ENCODE measurements around the gene LPP.

Gene LPP

DNA sequence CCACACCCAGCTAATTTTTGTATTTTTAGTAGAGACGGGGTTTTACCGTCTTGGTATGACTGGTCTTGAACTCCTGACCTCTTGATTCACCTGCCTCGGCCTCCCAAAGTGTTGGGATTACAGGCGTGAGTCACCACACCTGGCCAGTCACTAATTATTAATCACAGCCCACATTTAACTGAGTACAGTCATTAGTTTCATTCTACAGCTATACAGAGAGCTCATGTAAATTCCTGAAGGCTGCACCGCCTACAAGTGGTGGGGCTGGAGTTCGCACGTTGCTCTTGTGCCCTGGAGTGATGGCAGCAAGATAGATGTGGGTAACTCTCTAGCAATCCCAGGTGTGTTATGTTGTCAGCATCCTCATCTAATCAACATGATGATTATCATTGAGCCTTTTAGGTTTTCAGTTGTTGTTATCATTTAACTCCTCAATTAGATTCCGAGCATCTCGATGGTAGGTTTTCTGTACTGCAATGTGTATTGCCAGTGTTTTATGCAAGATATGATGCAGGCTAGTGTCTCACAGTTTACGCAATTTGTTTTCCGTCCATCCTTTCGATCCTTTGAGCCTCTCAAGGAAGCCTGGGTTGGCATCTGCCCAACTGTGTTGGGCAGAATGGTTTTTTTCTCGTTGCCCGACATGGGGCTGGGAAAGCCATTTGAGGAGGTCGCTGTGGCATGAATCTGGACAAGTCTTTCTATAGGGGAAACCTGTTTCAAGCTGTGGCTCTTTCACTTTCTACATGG lies 216.3 kb downstream of the LPP start:
- no peak for DNase-seq

DNA sequence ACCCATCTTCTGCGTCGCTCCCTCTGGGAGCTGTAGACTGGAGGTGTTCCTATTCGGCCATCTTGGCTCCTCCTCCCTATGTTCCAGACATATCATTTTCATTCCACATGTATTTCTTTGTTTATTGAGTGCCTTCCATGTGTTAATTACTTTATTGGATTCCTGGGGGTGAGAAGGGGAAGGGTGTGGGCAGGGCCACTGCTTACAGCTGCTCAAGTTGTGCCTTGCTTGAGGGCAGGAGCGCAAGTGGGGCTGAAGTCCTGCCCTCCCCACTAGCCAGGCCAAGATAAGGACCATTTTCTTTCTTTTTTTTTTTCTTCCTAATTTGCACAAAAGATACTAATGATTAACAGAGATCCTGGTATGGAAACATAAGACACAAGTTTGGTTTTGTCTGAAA lies 224.8 kb downstream of the LPP start:
- DNase-seq, result no peak

DNA sequence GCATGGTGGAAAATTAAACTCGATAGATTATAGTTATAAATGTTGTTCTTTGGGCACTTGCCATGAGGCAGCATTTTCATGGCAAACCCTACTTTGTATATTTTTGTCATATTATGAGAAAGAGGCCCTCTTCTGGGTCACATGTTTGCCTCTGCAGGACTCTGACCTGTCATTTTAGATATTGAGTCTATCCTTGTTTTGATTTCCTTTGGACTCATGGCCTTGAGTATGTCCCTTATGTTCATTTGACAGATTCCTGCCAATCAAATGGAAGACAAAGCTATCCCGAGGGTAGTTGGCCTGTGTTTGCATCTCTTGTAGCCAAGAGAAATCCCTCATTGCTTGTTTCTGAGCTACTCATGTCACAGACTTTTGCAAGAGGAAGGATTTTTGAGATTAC lies 226.3 kb downstream of the LPP start:
- DNase-seq, result no peak

DNA sequence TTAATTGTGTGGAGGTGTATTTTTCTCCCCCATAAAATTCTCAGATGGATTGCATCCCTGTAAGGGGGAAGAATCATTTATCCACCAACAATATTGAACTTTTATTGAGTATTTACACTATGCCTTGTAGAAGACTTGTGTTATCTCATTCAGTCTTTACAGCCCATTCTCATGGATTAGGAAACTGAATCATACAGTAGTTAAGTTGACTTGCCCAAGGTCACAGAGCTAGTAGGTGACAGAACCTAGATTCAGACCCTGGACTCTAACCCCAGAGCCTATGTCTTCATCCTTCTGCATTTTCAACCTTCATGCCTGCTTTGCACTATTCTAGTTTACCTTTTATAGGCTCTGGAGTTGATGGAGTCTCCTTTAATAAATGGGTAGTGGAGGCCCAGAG lies 226.8 kb downstream of the LPP start:
- DNase-seq, result no peak

DNA sequence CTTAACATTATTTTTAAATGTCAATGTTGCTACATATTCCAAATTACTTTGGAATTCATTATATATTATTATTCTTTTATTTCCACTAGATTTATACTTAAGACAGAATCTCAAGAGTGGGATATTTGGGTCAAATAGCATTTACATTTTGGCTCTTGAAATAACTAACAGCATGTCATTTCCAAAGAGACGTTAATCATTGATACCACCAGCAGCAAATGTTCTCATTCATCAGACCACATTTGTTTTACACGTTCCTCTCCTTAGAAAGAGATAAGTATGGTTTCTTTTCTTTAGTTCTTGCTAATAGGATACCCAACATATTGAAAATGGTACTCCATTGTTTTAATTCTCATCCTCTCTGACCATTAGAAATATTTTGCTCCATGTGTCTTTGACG lies 229.8 kb downstream of the LPP start:
- DNase-seq, result no peak

DNA sequence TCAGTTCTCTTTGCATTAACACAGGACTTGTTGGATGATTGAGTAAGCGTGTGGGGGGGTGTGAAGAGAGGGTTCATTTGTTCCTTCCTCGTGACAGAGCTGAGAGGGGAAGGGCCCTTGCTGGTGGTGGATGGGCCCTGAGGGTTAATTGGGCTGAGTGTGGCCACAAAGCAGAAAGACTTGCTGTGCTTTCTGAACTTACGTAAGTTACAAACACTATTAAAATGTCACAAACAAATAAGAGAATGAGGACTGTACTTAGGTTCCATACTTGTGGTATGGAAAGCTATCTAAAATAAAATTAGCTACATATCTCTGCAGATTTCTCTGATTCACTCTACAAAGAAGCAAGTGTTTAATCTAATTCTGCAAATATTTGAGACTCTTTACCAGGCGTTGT lies 231.3 kb downstream of the LPP start:
- no peak for DNase-seq

DNA sequence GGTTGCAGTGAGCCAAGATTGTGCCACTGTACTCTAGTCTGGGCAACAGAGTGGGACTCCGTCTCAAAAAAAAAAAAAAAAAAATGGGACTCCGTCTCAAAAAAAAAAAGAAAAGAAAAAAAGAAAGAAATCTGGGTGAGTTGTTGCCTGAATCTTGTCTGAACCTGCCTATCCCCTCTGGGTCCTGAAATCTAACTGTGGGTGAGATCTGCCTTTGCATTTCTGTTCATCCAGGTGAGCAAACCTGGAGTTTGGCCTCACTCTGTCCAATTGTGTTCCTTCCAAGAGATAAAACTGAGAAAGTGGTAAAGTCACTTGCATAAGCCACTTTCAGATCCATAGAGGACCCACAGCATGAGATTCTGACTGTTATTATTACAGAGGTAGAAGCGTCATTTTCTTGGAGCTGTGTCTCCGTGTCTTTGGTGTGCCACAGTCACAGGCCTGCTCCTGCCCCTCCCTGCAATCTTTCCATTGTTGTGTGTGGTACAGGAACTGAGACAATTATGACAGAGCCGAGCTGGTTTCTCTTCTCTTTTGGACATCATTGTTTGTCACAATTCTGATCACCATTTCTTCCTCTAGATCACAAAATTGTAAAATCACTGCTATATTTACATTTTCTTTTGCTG lies 235.9 kb downstream of the LPP start:
- no peak for DNase-seq

DNA sequence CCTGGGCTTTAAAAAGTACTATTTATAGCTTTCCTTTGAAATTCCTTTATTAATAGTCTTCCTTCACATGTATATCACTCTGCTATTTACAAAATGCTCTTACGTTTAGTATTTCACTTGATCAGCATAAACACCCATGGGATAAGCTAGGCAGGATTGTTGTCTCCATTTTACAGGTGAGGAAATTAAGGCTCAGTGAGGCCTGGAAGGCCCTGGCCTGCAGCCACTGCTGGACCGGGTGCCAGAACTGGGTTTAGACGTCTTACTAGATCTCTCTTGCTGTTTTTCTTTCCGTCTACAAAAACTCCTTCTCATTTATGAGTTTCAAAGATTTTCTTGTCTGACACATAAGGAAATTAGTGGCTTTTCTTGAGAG lies 236.4 kb downstream of the LPP start:
- no peak for DNase-seq

DNA sequence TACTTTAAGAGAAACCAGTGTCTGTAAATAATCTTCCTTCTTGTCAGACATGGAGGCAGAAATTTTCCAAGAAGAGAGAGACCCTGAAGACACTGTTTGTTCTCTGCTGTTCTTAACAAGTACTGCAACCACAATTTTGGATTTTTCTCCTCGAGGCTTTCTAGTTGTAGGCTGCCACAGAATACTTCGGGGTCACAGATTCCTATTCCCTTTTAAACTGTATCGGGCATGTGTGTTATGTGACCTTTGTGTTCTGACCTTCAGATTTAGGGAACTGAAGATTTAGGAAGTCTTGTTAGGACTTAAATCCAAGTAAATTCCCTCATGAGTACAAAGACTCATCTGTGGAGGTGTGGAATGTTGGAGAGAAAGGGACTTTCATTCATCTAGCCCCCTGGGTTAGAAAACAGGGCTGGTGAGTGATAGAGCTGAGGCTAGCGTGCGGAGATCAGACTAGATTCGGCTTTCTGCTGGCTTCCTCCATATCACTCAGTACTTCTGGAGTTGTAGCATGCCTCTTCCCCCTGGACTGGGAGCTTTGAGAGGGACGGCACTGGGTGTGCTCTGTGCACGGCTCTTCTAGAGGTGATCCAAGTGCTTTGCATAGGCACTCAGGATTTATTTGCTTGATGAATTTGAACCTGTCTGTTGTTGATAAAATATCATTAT lies 237.0 kb downstream of the LPP start:
- DNase-seq, result no peak

DNA sequence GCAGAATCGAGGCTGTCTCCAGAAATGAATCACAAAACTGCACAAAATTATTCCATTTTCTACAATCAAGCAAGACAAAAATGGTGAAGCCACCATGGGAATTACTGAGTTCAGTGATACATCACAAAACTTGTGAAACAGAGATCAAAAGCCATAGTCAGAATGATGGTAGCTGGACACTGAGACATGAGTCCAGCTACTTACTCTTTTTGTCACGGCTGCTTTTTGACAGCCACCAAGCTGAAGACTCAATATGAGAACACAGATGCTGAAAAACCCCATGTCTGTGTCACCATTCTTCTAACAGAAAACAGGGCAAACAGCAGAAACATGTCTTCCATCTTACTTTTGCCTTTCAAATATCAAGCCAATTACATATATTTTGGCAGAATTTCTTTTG lies 237.6 kb downstream of the LPP start:
- no peak for DNase-seq

DNA sequence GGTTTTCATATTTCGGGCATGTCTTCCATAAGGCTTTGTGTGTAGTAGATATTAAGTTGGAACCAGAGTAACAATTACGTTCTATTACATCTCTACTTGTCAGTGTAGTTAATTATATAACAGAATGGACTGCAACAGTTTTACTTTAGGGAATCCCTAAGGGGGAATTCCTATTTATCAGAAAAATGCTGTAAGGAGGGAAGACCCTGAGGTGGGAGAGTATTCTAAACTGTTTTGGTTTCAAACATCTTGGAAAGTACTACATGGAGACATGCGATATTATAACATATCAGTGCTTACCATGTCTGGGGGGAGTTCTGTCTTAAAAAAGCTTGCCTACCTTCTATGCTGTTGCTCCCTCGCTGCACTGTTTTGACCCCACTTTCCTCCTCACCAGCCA lies 238.1 kb downstream of the LPP start:
- no peak for DNase-seq

DNA sequence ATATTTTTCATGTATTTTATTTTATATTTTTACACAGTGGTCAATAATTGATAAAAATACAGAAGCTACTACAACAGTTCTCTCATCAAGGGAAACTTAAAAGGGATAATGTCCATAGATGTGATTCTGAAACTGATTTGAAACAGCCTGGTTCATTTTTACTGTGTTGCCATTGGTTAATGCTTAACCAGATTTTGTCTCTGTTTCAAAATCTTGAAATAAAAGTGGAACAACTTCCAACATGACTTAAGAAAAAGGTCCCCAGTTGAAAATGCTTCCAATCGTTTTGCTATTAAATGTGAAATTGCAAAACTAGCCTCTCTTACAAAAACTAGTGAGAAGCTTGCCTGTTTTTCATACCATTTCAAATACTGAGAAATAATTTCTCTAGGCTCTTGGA lies 240.7 kb downstream of the LPP start:
- DNase-seq, result no peak

DNA sequence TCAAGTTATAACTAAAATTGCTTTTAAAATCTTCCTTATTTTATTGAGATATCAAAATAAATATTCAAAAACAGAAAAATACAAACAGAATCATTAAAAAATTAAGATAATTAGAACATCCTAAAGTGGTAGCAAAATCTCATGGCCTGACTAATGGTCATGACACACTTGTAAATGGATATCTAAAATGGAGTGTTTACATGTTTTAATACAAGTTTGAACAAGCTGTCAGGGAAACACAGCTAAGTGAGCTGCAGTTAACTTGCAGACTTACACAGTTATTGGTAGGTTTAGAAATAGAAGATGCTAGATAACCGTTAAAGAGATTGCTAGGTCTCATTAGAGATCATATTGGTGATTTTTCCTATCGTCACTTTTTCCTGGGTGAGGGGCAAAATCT lies 242.3 kb downstream of the LPP start:
- DNase-seq, result no peak

DNA sequence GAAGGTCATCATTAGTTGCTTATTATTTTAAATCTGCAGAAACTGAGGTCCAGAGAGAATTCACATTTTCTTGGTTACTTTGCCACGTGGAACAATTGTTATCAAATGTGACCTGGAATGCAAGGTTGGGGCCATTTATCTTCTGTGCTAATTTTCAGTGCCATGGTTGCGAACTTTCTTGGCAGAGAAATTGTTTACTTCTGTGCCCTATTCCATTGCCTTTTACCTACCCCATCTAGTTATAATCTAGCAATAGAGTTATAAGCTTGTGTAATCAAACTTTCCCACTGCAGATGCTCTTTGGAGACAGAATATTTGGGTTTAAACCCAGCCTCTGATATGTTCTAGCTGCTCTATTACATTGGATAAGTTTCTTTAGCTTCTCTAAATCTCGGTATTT lies 242.9 kb downstream of the LPP start:
- no peak for DNase-seq

DNA sequence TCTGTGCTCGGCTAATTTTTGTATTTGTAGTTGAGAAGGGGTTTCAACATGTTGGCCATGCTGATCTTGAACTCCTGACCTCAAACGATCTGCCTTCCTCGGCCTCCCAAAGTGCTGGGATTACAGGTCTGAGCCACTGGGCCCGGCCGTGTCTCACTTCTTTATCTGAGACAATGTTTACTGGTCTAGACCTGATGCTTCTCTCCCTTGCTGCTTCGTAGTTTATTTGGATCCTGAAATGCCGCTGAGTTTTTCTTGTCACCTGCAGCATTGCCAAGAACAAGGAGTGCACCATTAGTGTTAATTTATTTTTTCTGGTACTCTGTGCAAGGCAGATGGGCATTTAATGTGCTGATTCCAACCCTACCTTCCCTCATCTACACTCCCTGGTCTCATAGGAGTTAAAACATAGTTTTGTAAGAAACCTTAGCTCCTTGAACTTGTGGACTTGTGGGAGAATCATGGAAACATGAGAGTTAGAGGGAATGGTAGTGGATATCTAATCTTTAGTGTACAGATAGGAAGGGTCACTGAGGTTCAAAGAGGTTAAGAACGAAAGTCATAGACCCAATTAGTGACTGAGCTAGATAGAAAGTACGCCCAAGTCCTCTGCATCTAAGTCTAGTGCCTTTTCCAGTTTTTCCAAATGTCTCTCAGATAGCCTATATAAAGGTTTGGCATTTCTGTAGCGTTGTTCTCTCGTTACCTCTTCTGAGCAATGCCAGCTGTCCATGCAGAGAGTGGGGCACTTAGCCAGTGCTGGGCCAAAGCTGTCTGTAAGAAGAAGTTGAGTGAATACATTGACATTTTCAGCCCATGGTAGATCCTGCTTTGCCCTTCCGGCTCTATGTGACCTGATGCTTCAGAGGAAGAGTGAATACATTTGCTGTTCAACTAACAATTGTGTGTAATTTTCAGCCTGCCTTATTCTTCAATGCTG lies 244.1 kb downstream of the LPP start:
- no peak for DNase-seq

DNA sequence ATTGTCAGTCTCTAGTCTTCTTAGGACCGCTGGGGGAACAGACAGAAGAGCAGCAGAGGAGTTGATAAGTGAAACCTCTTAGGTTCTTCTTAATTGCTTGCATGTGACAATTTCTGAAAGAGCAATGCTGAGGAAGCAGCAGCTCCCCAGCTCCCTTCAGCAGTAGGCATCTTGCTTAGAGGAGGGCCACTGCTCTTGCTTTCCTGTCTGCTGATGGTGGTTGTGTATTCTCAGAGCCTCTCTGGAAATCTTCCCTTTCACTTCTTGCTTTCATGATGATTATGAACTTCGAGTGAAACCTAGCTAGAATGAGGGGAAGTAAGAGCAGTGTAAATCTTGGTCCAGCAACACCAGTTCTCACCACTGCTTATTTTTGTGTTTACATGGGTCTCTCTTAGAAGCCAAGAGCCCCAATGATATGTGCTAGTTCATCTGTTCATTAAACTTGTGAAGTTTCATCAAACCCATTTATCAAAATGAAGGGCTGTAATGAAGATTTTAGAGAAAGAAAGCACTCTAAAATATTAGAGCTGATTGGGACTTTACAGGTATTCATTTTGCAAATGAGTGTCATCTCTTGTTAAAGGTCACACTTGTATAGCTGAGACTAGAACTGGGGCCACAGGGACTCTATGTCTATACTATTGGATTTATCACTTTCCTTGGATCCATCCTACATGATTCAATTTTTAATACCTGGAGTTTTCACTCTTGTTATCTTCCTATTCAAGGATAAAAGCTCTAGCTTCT lies 246.7 kb downstream of the LPP start:
- DNase-seq, result no peak

DNA sequence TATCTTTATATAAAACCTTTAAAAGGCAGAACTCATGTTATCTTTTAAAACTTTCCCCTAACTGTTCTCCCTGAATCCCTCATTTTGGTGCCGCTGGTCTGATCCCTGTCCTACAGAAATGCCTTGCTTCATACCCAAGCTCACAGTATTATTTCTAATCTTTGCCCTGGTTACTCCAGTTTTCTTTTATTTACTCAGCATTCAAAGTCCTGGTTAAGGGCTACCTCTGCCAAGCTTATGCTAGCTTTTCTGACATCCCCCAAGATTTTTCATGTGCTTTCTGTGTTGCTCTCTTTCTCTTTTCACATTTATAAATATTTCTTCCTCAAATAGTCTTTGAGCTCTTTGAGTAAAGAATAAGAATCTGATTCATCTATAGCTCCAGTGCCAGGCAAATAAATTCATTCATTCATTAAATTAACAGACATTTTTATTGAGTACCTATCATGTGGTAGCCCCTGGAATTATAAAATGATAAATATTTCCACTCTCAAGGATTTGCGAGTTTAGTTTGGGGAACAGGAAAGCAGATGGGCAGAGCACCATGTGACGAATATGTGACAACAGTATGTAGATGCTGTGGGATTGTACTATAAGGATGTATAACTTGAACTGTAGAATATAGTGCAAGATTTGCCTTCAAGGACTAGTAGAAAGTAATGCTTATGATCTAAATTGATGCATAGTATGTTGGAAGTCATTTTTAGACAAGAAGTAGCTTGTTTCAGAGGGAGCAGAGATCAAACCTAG lies 247.5 kb downstream of the LPP start:
- no peak for DNase-seq

DNA sequence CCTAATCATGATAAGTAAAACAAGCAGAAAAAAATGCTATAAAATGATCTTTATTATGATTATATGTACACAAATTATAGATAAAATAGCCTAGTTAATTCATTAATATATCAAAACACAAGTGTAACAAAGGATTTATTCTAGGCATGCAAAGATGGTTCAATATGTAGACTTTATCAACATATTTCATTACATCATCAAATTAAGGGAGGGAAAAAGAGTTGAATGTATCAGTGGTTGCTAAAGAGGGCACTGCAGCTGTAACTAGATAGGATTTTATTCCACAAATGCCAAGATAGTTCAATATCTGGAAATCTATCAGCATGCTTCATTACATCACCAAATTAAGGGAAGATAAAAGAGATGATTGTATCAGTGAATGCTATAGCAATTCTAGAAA lies 248.3 kb downstream of the LPP start:
- no peak for DNase-seq

DNA sequence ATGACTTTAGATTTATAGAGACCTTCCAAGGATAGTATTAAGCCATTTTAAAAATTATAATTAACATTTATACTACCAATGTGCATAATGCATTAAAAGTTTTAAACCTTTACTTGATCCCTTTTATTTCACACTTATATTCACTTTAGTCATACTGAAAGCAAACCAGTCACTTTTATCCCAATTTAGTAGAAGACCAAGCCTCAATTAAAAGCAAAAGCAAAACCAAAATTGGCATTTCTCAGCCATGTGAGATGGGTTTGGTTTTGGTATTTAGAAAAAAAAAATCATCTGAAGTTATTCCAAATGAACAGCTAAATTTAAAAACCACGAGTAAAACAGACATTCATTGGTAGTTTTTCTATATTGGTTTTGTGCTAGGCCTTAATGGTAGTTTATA lies 249.4 kb downstream of the LPP start:
- no peak for DNase-seq

DNA sequence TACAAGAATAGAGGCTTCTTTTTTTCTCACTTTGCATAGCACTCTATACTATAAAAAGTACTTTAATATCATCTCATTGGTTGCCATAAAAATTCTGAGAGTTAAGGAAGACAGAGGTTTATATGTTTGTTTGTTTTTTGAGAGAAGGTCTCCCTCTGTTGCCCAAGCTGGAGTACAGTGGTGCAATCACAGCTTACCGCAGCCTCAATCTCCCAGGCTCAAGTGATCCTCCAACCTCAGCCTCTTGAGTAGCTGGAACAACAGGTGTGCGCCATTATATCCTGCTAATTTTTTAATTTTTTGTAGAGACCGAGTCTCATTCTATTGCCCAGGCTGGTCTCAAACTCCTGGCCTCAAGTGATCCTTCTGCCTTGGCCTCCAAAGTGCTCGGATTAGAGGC lies 250.2 kb downstream of the LPP start:
- no peak for DNase-seq

DNA sequence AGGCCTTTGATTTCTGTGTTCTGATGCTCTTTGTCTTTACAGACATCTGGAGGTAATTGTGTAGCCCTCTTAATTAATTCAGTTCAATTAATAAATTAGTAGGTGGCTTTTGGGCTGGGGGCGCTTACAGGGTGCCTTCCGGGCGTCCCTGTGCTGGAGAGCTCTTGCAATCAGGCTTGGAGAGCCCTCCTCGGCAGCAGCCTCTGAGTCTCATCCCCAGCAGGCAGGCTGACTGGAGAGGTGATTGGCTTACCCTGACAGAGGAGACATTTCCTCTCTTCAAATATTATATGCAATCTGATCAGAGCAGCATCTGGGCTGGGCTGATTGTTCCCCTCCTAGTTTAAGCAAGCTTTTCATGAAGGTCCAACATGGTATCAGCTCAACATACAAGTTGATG lies 250.7 kb downstream of the LPP start:
- no peak for DNase-seq

Data from fibroblast of upper back skin (primary cell).